Ishikawa (cell line): Measurements from ENCODE around the gene HSDL1.

ENCODE experiments used
- CEBPB ChIP-seq: IDR thresholded peaks from 2 replicates; pipeline ENCODE4 v1.6.1; 2012
- CREB1 ChIP-seq: IDR thresholded peaks from 2 replicates; pipeline ENCODE4 v1.6.1; 2012; ENCODE audit warnings: low read depth
- EGR1 ChIP-seq: IDR thresholded peaks from 2 replicates; pipeline ENCODE4 v1.6.1; 2012
- EP300 ChIP-seq: IDR thresholded peaks from 2 replicates; pipeline ENCODE4 v1.6.1; 2012; ENCODE audit warnings: borderline replicate concordance
- FOXM1 ChIP-seq: IDR thresholded peaks from 2 replicates; pipeline ENCODE4 v1.6.1; 2012; ENCODE audit warnings: low read depth, borderline replicate concordance
- NFIC ChIP-seq: IDR thresholded peaks from 2 replicates; pipeline ENCODE4 v1.6.1; 2012
- RAD21 ChIP-seq: IDR thresholded peaks from 2 replicates; pipeline ENCODE4 v1.6.1; 2012; ENCODE audit warnings: low read depth
- TAF1 ChIP-seq: IDR thresholded peaks from 2 replicates; pipeline ENCODE4 v1.6.1; 2012; ENCODE audit warnings: low read depth, mild to moderate bottlenecking
- TCF12 ChIP-seq: IDR thresholded peaks from 2 replicates; pipeline ENCODE4 v1.6.1; 2012; ENCODE audit warnings: low read depth
- TEAD4 ChIP-seq: IDR thresholded peaks from 2 replicates; pipeline ENCODE4 v1.6.1; 2012
- YY1 ChIP-seq: IDR thresholded peaks from 2 replicates; pipeline ENCODE4 v1.6.1; 2012; ENCODE audit warnings: low read depth
- ZBTB7A ChIP-seq: IDR thresholded peaks from 2 replicates; pipeline ENCODE4 v1.6.1; 2012; ENCODE audit warnings: low read depth
- TF ChIP-seq, protein P1 (sequence below): IDR thresholded peaks from 2 replicates; pipeline ENCODE4 v1.6.1; 2012
- TF ChIP-seq, protein P2 (sequence below): IDR thresholded peaks from 2 replicates; pipeline ENCODE4 v1.6.1; 2012; ENCODE audit warnings: low read depth, mild to moderate bottlenecking
- TF ChIP-seq, protein P3 (sequence below): IDR thresholded peaks from 2 replicates; pipeline ENCODE4 v1.6.1; 2012

HSDL1 gene

DNA sequence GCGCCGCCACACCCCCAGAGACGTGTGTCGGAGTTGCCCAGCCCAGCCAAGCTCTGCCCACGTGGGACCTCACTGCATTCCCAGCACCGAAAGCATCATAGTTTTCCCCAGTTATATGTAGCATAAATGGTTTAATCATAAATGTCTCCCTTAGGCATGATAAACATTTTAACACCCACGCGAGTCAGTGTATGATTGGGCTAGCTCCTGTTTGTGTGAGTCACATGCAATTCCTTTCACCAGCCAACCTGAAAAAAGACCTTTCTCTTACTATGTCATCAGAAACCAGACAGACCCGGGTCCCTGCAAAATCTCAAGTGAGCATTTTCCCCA is 32.7 kb upstream of the HSDL1 start:
- no peak for TF ChIP-seq RAD21
- no peak for TF ChIP-seq CREB1
- TF ChIP-seq, protein P1, sequence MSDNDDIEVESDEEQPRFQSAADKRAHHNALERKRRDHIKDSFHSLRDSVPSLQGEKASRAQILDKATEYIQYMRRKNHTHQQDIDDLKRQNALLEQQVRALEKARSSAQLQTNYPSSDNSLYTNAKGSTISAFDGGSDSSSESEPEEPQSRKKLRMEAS = no peak
- TF ChIP-seq ZBTB7A = no peak
- TF ChIP-seq NFIC = no peak
- TF ChIP-seq EGR1 = no peak
- TF ChIP-seq FOXM1 = no peak
- TF ChIP-seq TAF1 = no peak
- TF ChIP-seq, protein P2, sequence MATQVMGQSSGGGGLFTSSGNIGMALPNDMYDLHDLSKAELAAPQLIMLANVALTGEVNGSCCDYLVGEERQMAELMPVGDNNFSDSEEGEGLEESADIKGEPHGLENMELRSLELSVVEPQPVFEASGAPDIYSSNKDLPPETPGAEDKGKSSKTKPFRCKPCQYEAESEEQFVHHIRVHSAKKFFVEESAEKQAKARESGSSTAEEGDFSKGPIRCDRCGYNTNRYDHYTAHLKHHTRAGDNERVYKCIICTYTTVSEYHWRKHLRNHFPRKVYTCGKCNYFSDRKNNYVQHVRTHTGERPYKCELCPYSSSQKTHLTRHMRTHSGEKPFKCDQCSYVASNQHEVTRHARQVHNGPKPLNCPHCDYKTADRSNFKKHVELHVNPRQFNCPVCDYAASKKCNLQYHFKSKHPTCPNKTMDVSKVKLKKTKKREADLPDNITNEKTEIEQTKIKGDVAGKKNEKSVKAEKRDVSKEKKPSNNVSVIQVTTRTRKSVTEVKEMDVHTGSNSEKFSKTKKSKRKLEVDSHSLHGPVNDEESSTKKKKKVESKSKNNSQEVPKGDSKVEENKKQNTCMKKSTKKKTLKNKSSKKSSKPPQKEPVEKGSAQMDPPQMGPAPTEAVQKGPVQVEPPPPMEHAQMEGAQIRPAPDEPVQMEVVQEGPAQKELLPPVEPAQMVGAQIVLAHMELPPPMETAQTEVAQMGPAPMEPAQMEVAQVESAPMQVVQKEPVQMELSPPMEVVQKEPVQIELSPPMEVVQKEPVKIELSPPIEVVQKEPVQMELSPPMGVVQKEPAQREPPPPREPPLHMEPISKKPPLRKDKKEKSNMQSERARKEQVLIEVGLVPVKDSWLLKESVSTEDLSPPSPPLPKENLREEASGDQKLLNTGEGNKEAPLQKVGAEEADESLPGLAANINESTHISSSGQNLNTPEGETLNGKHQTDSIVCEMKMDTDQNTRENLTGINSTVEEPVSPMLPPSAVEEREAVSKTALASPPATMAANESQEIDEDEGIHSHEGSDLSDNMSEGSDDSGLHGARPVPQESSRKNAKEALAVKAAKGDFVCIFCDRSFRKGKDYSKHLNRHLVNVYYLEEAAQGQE = no peak

DNA sequence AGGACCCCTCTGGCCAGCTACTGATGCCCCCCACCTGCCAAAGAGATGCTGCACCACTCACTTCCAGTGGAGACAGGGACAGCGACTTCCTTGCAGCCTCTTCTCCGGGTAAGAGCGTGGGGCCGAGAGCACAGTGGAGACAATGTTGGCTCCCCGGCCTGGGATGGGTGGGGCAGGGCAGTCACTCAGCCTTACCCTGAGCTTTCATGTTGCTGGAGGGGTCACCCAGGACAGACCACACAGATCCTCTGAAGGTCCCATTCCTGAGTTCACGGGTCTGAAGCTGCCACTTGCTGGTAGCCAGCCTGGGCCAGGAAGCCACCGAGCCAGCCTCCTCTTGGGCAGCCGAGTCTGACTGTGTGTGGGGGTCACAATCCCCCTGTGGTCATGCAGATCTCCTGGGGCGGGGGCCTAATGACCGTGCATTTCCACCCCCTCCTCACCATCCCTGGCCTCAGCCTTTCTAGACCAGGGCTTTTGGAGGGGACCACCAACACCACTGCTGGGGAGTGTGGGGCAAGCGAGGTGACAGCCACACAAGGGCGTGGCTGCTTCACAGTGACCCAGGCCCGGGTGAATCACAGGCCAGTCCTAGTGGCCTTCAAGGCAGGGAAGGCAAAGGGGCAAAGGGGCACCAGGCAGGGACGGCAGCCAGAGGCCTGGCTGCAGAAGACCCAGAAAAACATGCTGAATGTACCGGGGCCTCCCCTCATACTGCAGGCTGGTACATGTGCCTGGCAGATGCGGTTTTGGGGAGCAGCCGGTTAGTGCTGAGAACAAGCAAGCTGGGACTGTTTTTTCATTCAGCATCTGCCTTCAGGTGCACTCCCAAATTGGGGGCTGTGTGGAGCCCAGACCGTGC is 31.4 kb upstream of the HSDL1 start:
- no peak for TF ChIP-seq FOXM1
- TF ChIP-seq CEBPB = no peak

DNA sequence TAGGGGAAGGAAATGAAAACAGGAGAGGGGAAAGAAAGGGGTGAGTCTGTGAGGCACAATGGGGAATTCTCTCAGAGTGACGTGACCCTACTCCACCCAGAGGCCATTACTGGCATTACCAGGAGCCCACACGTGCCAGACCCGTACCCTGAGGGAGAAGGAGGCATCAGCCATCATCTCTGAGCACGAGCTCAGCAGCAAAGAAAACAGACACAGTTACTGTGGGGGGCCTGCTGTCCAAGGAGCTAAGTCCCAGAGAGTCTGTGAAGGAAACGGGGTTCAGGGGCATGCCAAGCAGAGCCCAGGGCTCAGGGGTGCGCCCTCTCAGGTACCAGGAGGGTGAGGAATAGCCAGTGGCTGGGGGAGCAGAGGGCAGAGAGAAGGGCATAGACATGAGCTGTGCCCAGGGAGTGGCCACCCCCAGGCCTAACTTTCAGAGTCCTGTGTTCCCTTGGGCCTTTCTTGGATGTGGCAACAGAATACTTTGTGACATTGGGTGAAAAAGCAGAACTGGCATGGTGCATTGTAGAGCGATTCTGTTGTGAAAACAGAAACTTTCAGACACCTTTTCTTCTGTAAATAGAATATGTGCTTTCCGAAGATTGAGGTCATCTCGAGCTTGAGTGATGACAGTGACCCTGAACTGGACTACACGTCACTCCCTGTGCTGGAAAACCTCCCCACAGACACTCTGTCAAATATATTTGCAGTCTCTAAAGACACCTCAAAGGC is 30.5 kb upstream of the HSDL1 start:
- TF ChIP-seq, protein P2 = no peak
- TF ChIP-seq, protein P1 = 0 out of 2 replicates have a peak, but pooled peaks have one; percentile 18
- no peak for TF ChIP-seq TCF12
- TF ChIP-seq ZBTB7A = no peak
- peak; percentile 70; the same call in 1 of the 2 replicates for TF ChIP-seq RAD21

DNA sequence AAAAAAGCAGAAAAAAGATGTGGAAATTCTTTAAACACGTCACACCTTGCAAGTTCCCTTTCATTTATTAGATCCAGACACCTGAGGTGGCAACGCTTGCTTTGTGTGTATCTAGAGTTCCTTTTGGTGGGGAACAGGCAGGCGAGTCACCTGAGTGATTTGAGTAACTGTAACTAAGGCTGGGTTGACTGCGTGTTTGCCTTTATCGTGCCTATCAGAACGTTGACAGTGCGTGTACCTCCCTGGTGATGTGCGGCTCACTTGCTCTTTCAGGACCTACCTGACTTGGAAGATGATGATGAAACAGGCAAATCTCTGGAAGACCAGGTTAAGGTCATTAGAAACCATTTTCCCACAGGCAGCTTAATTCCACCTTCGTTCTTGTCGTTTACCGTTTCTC is 29.4 kb upstream of the HSDL1 start:
- TF ChIP-seq EP300 (no peak), TAF1 (no peak), FOXM1 (no peak), RAD21 (no peak), YY1 (no peak), TCF12 (no peak), ZBTB7A (no peak), CEBPB (no peak), CREB1 (no peak), TEAD4 (no peak), NFIC (no peak), EGR1 (no peak)
- TF ChIP-seq, protein P1 = no peak
- TF ChIP-seq, protein P3, sequence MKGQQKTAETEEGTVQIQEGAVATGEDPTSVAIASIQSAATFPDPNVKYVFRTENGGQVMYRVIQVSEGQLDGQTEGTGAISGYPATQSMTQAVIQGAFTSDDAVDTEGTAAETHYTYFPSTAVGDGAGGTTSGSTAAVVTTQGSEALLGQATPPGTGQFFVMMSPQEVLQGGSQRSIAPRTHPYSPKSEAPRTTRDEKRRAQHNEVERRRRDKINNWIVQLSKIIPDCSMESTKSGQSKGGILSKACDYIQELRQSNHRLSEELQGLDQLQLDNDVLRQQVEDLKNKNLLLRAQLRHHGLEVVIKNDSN = no peak
- TF ChIP-seq, protein P2 = no peak

DNA sequence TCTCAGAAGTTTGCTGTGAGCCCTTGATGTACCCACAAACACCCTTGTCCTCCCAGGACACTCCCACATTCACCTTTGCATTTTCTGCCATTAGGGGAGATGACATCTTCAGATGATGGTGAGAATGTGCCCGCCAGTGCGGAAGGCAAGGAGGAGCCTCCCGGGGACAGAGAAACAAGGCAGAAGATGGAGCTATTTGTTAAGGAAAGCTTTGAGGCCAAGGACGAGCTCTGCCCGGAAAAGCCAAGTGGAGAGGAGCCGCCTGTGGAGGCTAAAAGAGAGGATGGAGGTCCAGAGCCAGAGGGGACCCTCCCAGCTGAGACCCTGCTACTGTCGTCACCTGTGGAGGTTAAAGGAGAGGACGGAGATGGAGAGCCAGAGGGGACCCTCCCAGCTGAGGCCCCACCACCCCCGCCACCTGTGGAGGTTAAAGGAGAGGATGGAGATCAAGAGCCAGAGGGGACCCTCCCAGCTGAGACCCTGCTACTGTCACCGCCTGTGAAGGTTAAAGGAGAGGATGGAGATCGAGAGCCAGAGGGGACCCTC is 24.9 kb upstream of the HSDL1 start:
- TF ChIP-seq EP300 = no peak
- TF ChIP-seq RAD21 = no peak
- no peak for TF ChIP-seq TAF1
- TF ChIP-seq FOXM1 = no peak
- no peak for TF ChIP-seq TEAD4
- TF ChIP-seq ZBTB7A = no peak
- TF ChIP-seq TCF12 = no peak
- TF ChIP-seq, protein P3 = no peak
- no peak for TF ChIP-seq EGR1
- TF ChIP-seq CREB1 = no peak
- TF ChIP-seq YY1 = no peak
